ENCODE results near the gene SHFL.

The SHFL gene

GRCh38 chr19:10141973-10142372 is 55.9 kb downstream of the SHFL start:
- H3K4me3 ChIP-seq (ENCODE audit: low read length), result no peak overlapping the region
- H3K9ac ChIP-seq (ENCODE audit: low read depth, low read length), result no peak overlapping the region
- no peak overlapping the region for H3K27ac ChIP-seq (ENCODE audit: low read length)
- no peaks in the 10 kb centered on the region for H3K4me1 ChIP-seq (ENCODE audit: insufficient read depth, low read length)
- H3K27me3 ChIP-seq (ENCODE audit: insufficient read depth, low read length), result no peaks in the 10 kb centered on the region
- no peaks in the 10 kb centered on the region for H3K9me3 ChIP-seq (ENCODE audit: insufficient read depth, low read depth, low read length)
- H3K36me3 ChIP-seq (ENCODE audit: insufficient read depth, low read depth, low read length), result peaks cover 100% of the 10 kb centered on the region
